Measurements from ENCODE around the gene NF1.

Gene NF1

GRCh38 chr17:31373150-31374093 lies 278.6 kb downstream of the NF1 start:
- no peak overlapping the region for H3K27ac Mint-ChIP-seq
- H3K4me3 Mint-ChIP-seq, result no peak overlapping the region
- H3K4me1 Mint-ChIP-seq, result peaks cover 33% of the 10 kb centered on the region
- TF ChIP-seq CTCF (IDR thresholded peaks at IDR 0.05; ENCODE audit: unreplicated experiment in 3 of 3), result peak; percentile 53 to 56 (median 54)
- H3K9me3 Mint-ChIP-seq, result no peaks in the 10 kb centered on the region
- peaks cover 37% of the 10 kb centered on the region for H3K36me3 Mint-ChIP-seq (ENCODE audit: low read depth)
- no peaks in the 10 kb centered on the region for H3K27me3 Mint-ChIP-seq (ENCODE audit: low read depth)

GRCh38 chr17:31374094-31374447 lies 279.3 kb downstream of the NF1 start:
- Mint-ChIP-seq H3K4me1 (peaks cover 31% of the 10 kb centered on the region), H3K27me3 (ENCODE audit: low read depth) (no peaks in the 10 kb centered on the region), H3K27ac (no peak overlapping the region), H3K36me3 (ENCODE audit: low read depth) (peaks cover 37% of the 10 kb centered on the region), H3K9me3 (no peaks in the 10 kb centered on the region), H3K4me3 (no peak overlapping the region)
- TF ChIP-seq CTCF (IDR thresholded peaks at IDR 0.05; ENCODE audit: unreplicated experiment in 3 of 3), result no peak

- H3K27ac Mint-ChIP-seq, result no peak overlapping the region
- TF ChIP-seq CTCF (IDR thresholded peaks at IDR 0.05; ENCODE audit: unreplicated experiment in 3 of 3), result no peak
These were observed 279.7 kb downstream of the NF1 start for GRCh38 chr17:31374503-31374902.

GRCh38 chr17:31378638-31379037 lies 283.9 kb downstream of the NF1 start:
- Mint-ChIP-seq H3K9me3 (no peaks in the 10 kb centered on the region), H3K27ac (no peak overlapping the region), H3K27me3 (ENCODE audit: low read depth) (no peaks in the 10 kb centered on the region), H3K4me1 (no peaks in the 10 kb centered on the region), H3K4me3 (no peak overlapping the region), H3K36me3 (ENCODE audit: low read depth) (peaks cover 31% of the 10 kb centered on the region)
- TF ChIP-seq CTCF (IDR thresholded peaks at IDR 0.05; ENCODE audit: unreplicated experiment in 3 of 3), result no peak

More at GRCh38 chr17:31374503-31374902, 279.7 kb downstream of the NF1 start:
- Mint-ChIP-seq H3K27me3 (ENCODE audit: low read depth) (no peaks in the 10 kb centered on the region), H3K4me3 (no peak overlapping the region), H3K36me3 (ENCODE audit: low read depth) (peaks cover 35% of the 10 kb centered on the region), H3K9me3 (no peaks in the 10 kb centered on the region), H3K4me1 (peaks cover 26% of the 10 kb centered on the region)

GRCh38 chr17:31379597-31380205 lies 284.9 kb downstream of the NF1 start:
- no peaks in the 10 kb centered on the region for H3K9me3 Mint-ChIP-seq

More at GRCh38 chr17:31379597-31380205, 284.9 kb downstream of the NF1 start:
- no peak overlapping the region for H3K4me3 Mint-ChIP-seq
- no peaks in the 10 kb centered on the region for H3K4me1 Mint-ChIP-seq
- no peaks in the 10 kb centered on the region for H3K27me3 Mint-ChIP-seq (ENCODE audit: low read depth)
- peaks cover 22% of the 10 kb centered on the region for H3K36me3 Mint-ChIP-seq (ENCODE audit: low read depth)
- H3K27ac Mint-ChIP-seq, result no peak overlapping the region
- no peak for TF ChIP-seq CTCF (IDR thresholded peaks at IDR 0.05; ENCODE audit: unreplicated experiment in 3 of 3)
